Right hindlimb (tissue), 1 donor: Measurements from ENCODE around the gene GPANK1.
A peak's percentile ranks its signal among the peaks of the same experiment; 100 is the strongest.

Experiments
- DNase-seq: peaks from one replicate; pipeline ENCODE4 v3.0.0-alpha.2; 2018

Gene GPANK1

DNA sequence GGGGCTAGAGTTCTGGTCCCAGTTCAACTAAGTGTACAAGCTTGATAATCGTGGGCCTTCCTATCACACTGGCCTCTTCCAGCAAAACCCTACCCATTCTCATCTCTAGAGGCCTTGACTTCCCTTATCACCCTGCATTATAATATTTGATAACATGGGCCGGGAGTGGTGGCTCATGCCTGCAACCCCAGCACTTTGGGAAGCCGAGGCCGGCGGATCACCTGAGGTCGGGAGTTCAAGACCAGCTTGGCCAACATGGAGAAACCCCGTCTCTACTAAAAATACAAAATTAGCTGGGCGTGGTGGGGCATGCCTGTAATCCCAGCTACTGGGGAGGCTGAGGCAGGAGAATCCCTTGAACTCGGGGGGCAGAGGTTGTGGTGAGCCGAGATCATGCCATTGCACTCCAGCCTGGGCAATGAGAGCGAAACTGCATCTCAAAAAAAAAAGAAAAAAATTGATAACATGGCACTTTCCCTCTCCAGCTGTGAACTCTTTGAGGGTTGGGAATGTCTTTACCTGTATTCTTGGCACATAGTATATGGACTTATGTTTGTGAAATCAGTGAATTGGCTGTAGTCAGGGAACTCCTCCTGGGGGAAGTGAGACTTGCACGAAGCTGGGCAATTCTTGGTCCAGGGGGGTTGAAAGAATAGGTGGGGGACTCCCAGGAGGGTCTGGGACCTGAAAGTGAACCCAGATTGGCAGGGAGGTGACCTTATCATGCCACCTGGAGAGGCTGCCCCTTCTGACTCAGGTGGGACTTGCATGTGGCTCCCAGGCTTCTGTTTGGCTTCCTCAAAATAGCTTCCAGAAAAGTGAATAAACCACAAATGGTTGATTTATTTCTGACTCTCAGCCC lies 3.3 kb downstream of the GPANK1 start:
- DNase-seq, result no peak

DNA sequence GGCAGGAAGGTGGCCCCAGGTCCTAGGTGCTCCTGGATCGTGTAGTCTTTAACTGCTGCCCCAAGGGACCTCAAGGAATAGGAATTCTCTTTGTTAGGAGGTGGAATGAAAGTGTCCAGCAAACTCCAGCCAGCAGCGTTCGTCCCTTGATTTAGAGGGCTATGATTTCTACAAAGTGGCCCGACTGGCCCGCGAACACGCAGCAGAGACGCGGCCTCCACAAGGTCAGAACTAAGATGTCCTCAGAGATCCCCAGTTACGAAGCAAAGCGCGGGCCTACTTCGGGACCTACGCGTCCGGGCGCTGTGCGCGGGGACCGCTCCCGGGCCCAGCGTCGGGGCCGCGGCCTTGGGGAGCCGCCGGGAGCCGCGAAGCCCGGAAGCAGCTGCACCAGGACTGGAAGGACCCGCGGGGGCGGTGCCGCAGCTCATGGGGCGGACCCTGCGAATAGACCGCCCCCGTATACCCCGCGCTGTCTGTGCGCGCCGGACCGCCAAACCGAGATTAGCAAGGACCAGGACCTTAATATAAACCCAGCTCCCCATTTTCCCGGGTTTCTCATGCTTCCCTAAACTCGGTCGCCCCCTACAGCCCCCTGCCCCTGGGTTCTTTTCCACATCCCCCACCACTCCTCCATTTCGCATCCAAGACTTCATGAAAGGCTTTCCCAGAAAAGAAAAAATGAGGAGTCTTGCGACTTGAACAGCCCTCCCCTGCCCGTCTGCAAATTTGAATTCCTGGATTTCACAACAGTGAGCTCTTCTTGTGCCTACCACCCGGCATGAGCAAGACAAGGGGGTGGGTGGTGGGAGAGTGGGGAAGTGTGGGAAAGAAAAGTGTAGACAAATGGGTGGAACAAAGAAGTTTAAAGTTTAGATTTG lies 4.2 kb downstream of the GPANK1 start, which contains the start of gene C6orf47:
TSS of gene C6orf47 (minus strand) at position 398 of the 881 bp plus-strand sequence. CDS start 831 bp downstream, outside the sequence.
- DNase-seq, result peak; percentile 93

DNA sequence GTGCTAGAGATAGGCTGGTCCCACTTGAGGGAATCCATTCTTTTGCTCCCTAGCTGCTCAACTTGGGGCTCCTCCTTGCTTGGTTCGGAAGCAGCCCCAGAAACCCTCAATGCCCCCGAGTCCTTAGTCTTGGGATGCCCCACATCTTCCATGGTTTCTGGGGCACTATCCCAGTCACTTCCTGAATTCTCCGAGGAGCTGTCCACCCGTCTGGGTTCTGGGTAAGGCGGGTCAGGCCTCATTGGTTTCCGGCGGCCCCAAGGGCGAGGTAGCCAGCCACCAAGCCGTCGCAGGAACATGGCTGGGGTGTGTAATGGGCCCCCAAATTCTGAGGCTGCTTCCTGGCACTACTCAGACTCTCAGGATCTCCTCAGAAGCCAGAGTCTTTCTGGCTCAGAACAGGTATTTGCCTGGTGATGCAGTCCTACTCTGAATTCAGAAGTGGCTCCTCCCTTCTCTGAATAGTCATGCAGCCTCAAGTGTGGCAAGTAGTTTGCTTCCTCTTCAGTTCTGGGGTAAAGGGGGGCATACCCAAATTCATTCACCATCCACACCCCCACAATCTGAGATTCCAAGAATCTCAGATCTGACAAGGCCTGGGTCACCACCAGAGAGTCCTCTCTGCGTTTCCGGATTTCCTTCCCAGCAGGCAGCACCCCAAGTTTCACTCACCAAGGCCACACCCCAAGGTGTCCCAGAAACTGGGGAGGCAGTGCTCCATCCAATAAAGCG lies 5.0 kb downstream of the GPANK1 start:
- DNase-seq, result no peak

DNA sequence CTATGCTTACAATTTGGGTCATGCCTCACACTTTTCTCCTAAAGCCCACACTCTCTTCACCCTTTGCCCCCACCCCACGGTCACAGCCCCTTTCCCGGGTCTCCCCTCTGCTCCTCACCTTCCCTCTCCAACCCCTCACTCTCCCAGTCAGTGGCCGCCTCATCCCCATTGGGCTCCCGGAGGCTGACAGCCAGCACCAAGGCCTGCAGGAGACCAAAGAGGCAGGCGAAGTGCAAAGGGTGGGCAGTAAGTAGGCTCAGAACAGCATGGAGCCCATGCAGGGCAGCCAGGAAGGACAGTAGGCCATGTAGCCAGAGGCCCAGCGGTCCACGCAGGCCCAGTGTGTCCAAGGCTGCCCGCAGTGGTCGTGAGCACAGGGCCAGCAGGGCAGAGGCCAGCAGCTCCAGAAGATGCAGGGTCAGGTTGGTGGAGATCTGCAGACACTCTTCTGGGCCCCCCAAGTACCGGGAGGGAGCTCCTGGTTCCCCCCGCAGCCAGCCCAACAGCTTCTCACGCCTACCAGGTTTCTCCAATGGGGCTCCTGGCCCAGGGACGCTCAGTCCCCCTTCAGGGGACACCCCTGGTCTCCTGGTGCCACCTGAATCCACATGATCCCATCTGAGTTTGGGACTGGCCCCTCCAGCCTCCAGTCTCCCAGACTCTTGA lies 5.7 kb downstream of the GPANK1 start:
- no peak for DNase-seq

DNA sequence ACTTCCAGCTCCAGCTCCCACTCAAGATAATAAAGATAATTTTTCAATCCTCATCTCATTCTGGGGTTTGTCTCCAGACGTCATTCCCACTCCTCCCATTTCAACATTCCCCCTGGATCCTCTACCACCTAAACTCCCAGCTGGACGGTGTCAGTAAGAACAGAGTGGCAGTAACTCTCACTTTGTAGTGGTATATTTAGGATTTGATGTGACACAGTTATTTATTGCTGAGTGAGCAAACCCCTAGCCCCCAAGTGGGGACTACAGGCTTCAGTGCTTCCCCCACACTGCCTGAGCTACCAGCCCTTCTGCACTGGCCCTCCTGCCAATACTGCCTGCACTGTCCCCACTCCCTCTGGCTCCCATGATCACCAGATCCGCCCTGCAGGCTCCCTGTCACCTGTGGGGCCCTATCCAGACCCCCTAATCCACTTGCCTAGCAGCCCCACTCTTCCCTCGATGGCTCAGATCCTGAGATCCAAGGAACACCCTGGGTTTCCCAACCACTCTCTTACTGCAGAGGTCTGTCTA lies 6.6 kb downstream of the GPANK1 start:
- no peak for DNase-seq

DNA sequence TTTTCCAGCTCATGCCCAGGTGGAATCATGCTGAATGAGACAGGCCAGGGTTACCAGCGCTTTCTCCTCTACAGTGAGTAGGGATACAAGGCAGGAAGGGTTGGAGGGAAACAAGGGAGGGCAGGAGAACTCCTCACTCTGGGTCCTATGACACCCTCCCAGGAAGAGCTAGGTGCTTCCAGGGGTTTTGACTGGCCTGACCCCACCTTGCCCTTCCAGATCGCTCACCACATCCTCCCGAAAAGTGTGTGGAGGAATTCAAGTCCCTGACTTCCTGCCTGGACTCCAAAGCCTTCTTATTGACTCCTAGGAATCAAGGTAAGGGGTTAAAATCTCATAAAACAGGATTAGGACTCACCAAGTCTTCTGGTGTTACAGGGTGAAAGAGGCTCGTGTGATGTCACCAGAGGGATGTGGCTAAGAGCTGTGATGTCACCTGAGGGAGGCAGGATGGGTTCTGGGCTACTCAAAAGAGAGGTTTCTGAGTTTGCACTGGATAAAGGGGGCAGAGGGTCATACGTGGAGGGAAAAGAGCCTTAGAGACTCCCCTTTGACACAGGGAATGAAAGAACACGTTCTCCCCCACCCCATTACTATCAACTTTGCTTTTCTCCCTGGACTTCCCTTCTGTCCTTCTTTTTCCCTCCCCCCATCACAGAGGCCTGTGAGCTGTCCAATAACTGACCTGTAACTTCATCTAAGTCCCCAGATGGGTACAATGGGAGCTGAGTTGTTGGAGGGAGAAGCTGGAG lies 7.2 kb downstream of the GPANK1 start:
- DNase-seq, result no peak

DNA sequence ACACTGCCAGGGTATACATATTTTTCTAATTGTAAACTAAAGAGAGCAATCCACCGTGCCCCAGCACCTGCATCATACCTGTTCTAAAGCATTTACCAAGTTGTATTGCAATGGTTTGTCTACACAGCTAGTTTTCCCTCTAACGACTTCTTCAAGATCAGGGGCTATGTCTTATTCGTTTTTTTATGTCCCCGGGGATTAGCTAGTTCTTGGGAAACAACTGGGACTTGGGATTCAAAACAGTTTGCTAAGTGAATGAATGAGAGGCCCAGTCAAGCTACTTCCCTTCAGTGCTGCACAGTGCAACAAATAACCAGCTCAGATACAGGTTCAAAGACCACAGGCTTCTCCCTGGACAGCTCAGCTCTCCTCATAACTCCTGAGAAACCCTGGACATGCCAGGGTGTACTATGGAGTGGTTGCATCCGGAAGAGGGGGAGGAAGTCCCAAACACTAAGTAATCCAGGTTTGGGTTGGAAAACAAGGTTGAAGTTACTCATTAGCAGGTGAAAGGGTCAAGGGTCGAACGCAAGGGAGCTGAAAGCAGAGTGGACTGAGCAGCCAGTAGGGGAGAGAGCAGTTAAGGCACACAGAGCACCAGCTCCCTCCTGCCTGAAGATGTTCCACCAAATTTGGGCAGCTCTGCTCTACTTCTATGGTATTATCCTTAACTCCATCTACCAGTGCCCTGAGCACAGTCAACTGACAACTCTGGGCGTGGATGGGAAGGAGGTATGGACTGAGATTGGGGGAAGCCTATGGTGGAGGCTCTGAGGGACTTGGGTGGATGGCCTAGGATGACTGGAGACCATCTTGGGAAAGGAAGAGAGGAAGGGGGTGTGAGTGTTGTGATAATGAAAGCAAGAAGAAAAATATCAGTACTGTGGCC lies 9.2 kb downstream of the GPANK1 start, which contains the start of gene APOM:
TSS of gene APOM (plus strand) at position 546 of the 889 bp plus-strand sequence. CDS start at position 619, 73 bp downstream.
- no peak for DNase-seq

DNA sequence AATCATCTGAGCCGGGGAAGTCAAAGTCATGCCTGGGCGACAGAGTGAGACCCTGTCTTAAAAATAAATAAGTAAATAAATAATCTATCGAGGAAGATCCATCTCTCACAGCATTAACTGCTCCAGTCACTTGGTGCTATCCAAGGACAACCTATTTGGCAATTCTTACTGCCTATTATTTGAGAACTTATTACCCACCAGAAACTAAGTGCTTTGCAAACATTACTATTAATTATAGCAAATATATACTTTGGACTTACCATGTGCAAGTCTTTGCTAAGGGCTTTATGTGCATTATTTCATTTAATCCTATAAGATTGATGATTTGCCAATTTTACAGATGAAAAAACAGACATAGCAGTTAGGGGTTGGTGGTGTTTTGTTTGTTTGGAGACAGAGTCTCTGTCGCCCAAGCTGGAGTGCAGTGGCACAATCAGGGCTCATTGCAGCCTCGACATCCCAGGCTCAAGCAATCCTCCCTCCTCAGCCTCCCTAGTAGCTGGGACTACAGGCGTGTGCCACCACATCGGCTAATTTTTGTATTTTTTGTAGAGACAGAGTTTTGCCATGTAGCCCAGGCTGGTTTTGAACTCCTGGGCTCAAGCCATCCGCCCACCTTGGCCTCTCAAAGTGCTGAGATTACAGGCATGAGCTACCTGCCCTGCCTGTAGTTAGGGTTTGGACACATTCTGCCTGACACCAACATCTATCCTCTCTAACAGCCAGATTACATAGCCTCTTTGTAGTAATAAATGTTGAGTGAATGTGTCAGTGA lies 10.0 kb downstream of the GPANK1 start:
- no peak for DNase-seq

DNA sequence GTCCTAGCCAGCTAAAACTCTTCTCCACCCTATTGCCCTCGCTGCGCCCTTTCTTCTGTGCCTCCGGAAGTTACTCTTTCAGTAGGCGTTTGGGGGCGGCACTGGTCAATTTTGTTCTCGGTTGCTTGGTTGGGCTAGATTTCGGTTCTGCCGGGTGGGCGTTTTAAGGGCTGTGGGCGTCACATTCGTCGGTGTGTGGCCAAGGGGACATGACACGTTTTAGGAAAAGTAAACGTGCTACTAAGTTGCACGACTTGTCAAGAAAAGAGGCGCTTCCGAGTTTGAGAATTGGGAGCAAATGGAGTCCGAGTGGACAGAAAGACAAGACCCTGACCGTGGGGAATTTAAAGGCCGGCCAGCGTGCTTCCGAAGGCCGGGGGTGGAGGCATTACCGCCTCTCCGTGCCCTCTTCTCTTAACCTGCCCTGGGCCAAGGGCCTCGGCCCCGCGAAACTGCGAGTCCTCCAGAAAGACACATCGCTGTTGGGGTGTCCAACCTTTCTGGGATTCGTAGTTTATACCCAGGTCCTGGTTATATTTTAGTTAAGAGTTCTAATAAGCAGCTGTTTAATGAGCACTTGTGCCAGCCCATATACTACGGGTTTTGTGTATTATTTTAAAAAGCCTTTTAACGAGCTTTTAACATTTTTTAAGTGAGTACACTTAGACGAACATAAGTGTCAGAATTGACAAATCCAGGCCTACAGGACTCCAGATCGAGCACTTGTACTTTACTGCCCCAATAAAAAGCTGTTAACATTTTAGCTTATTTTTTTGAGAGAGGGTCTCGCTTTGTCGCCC lies 11.7 kb downstream of the GPANK1 start:
- no peak for DNase-seq

DNA sequence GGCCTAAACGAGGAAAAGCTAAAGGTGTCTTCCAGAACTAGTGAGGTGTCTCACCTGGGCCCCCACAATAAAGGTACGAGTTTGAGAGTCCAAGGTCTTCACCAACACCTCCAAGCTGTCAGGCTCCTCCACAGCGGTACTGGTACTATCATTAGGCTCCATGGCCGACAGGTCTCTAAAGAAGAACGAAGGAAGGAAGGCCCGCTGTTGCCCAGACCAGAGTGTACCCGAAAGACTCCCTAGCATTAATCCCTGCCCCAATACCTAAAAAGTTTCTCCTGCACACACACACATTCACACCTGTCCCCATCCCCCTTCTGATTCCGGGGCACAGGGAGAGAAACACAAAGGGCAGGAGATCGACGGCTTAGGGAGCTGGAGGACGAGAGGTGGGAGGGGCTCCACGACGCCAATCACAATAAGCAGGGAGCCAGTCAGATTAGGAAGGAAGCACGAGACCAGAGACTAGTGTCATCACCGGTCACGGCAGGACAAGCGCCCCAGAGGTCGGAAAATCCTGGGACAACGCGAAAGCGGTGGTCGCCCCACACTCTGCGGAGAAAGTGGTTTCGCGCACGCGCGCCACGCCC lies 13.1 kb downstream of the GPANK1 start:
- no peak for DNase-seq

DNA sequence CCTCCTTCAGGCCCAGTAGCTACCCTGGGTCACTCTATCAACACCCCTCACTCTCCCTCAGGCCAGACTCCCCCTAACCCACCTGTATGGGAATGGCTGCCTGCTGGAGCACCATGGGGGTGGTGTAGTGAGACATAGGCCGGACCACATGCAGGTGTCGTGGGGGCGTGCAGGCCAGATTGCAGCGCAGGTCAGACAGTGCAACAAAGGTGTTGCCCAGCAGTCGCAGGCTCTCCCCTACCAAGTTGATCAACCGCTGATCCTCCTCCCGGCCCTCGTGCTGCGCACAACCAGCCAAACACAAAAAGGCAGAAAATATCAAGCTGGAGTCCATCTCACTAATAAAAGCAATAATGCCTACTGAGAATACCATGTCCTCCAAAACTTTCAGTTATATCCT lies 19.5 kb downstream of the GPANK1 start:
- DNase-seq, result no peak

DNA sequence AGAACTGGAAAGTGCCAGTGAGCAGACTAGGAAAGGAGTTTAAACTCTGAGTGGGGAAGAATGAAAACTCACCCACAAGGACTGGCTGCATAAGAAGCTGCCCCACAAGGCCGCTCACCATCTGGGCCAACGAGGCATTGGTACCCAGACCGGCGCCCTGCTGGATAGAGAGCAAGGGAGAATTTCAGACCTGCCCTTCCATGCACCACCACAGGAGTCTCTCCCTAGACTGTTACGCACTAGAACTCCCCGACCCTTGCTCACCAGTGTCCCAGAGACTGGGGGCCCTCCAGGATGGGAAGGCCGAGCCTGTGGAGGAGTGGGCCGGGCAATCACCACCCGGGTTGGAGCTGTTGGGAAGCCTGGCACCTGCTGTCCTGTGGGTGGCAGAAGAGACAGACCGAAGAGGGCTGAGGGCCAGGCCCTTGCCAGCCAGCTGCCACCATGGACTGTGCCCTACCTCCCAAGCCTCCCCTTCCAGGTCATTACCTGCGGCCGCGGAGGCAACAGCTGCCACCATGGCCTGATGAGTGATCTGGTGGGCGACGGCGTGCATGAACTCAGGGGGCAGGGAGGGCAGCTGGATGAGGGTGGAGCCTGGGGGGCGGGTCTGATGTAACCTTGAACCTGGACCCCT lies 20.9 kb downstream of the GPANK1 start:
- DNase-seq, result no peak

DNA sequence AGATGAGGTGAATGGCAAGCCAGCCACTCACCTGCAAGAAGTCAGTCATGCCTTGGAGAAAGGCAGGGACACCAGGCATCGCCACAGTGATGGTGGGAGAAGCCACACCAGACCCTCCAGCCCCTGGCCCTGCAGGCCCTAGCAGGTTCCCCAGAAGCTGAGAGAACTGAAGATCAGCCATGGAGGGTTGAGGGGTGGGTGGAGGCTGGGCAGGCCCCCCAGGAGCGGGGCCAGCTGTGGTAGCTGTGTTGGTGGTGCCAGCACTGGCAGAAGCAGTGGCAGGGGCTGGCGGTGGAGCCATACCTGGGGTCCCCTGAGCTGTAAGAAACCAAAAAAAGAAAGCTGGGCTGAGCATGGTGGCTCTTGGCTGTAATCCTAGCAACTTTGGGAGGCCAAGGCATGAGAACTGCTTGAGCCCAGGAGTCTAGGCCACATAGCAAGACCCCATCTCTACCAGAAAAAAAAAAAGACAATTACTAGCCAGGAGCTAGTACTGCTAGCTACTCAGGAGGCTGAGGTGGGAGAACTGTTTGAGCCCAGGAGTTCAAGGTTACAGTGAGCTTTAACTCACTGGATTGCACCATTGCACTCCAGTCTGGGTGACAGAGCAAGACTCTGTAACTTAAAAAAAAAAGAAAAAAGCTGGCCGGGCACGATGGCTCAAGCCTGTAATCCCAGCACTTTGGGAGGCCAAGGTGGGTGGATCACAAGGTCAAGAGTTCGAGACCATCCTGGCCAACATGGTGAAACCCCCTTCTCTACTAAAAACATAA lies 21.8 kb downstream of the GPANK1 start:
- DNase-seq, result no peak

DNA sequence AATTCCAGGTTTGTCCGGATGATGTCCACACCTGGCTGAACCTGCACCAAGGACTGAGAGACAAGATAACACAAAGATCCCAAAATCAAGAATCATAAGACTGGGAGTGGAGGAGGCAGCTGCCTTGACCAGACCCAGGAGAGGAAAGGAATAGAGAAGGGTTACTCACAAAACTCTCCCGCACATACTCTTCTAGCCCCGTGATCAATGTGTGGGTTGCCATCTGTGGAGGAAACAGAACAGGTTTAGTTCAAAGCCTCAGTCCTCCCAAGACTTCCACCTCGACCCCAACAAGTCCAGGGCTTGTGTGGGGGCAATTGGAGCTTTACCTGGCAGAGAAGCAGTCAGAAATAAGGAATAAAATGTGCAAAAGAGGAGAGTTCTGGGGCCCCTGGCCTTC lies 23.4 kb downstream of the GPANK1 start:
- no peak for DNase-seq

DNA sequence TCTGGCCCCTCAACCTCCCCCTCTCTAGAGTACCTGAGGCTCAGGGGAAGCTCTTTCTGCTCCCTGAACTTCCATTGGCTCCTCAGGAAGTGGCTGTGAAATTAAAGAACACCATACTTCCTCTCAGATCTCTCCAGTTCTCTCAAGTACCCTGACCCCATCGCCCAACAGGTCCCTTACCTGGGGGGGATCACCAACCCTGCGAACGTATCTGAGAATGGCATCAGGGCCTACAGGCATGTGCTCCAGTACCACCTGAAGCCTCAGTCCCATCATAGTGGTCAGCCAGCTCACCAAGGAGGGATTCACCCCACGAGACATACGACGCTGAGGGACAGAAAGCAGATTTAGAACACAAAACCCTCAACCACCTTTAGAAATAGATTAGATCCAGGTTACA lies 24.2 kb downstream of the GPANK1 start:
- DNase-seq, result no peak

DNA sequence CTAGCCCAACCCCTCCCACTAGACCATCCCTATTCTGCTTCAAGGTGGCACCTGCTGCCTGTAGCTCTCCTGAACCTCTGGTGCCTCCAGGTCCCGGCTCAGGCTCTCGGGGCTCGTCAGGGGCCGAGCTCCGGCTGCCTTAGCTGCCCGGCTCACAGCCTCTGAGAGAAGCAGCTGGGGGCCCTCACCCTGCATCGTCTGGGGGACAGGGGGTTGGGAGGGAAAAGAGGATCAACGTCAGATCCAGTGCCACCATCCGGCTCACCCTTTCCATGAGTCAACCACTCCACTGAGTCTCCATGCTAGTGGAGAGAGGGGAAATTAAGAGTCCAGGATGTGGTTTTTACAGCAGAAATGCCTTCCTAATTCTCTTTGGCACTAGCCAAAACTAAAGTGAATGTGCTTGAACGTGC lies 25.3 kb downstream of the GPANK1 start:
- DNase-seq, result no peak

DNA sequence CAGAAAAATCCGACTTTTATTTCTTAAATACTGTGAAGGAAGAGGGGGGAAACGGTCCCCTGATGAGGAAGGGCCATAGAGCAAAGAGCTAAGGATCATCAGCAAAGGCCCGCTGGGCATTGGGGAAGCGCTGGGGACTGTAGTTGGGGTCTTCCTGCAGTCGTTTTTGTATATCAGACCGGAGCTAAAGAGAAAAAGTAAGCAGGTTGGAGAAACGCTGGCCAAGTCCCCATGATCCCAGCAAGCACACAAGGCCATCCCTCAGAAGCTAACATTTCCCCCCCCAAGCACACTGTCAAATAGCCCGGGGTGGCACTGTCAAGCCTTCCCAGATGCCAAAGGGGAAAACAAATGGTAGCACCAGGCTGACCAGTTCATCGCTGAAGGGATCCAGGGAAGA lies 25.8 kb downstream of the GPANK1 start:
- no peak for DNase-seq
